NCI-H2029 (cell line): ENCODE measurements around the gene ZNF566.
A peak's percentile ranks its signal among the peaks of the same experiment; 100 is the strongest.

Experiments used
- DNase-seq: peaks from one replicate; lab custom pipeline; 2025; lab: John Stamatoyannopoulos, UW

The ZNF566 gene

GRCh38 chr19:36441339-36441738 lies 48.0 kb downstream of the ZNF566 start:
- DNase-seq, result no peak

DNA sequence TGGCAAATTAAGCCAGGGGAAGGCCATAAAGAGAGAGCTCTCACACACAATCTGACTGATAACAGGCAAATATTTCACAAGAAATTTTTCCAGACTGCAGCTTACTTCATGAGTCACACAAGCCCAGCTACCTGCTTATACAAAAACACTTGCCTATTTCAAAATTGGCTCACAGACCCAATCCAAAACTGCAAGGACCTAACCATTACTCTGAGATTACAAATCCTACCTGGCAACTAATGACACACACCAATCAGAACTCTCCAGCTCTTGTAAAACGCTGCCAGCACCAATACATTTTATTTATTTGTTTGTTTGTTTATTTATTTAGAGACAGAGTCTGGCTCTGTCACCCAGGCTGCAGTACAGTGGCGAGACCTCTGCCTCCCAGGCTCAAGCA lies 52.8 kb downstream of the ZNF566 start:
- DNase-seq, result no peak

DNA sequence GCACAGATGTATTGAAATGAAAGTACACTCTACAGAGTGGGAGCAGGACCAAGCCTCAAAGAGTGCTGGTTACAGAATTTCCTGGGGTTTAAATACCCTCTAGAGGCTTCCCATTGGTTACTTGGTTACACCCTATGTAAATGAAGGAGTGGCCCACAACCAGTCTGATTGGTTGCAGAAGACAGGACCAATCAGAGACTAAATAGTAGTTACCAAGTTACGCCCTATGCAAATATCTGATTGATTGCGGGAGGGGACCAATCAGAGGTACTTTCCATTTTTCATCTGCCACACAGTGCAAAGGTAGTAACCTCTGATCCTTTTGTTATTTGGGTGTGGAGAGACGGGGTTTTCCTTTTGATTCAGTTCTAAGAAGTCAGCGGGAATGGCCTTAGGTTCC lies 65.4 kb downstream of the ZNF566 start:
- no peak for DNase-seq

GRCh38 chr19:36421749-36422481 lies 67.4 kb downstream of the ZNF566 start:
- DNase-seq, result no peak

DNA sequence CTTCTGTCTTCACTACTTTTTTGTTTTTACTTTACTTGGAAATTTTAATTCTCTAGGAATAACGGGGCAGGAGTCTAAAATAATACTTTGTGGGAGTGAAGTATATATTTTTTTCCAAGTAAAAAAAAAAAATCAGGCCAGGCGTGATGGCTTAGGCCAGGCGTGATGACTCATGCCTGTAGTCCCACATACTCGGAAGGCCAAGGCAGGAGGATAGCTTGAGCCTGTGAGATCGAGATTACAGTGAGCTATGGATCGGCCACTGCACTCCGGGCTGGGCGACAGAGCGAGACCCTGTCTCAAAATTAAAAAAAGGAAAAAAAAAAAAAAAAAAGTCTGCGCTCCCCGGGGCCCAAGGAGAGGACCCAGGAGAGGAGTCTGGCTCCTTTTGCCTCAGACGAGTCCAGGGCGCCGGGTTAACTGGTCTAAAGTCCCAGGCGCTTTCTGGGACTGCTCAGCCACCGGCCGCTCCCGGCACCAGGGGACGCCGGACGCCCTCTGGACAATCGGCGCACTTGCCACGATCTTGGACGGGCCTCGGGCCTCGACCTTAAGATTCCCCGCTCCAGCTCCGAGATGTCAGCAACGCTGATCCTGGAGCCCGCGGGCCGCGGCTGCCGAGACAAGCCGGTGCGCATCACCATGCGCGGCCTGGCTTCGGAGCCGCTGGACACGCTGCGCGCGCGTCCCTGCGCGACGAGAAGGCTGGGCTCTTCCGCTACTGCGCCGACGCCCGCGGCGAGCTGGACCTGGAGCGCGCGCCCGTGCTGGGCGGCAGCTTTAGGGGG lies 68.2 kb downstream of the ZNF566 start:
- DNase-seq, result no peak

DNA sequence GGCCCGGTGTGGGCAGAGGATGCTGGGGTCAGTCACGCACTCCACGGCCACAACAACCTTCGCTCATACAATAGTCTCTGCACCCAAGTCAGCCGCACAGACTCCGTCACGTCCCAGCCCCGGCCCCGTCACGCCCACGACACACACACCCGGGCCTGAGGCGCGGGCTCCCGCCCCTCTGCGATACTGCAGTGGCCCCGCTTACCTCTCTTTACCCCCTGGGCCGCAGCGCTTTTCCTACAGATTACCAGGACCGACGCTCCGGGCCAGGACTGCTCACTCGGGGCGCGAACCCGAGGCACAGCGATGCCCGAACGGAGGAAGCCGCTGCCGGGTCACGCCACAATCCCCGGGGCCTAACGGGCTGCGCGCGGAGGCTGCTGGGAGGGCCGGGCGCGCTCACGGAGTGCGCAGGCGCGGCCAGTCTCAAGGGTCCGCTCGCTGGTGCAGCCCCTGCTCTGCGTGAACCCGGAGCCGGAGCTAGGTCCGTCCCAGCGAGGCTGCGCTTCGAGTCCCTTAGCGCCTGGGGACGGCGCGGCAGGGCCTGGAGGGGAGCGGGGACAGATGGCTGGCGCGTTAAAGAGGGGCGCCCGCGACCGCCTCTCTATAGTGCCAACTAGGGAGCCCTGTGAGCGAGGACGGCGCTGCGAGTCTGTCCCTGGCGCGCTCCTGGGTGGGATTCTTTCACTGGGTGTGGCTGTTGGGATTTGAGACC lies 70.9 kb downstream of the ZNF566 start, which contains the start of gene ZFP82:
ZFP82 (minus strand) TSS at position 358 of the 715 bp plus-strand sequence. CDS start 8,855 bp downstream, outside the sequence.
- DNase-seq, result peak; percentile 76

DNA sequence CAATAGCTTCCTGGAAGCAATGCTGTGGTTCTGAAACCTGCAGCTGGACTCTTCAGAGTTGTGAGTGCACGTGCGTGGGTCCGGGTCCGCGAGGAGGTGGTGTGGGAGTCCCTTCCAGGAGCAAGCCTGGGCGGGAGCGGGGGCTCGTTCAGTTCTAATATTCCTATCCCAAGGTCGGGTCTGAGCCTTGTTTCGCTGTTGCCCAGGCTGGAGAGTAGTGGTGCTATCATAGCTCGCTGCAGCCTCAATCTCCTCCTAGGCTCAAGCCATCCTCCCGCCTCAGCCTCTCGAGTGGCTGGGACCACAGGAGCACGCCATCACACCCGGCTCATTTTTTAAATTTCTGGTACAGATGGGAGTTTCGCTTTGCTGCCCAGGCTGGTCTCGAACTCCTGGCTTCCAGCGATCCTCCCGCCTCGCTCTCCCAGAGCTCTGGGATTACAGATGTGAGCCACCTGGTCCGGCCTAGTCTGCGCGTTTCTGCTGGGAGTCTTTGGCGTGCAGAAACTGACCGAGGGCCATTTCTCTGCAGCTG lies 71.5 kb downstream of the ZNF566 start:
- no peak for DNase-seq

DNA sequence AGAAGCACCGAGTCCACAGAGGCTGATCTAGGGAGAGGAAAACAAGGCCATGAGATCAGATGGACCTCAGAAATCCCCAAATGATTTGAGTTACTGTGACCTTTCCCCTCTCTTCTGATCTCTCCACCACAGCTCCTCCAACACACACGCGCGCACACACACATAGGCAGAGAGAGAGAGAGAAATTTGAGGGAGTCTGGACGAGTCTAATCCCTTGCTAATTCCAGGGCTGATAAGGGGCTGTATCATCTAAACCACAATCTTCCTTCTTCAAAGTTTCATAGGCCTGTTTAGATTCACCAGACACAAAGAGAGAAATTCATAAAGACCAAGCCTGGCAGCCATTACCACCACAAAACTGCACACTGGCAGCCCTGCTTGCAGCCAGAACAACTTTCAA lies 79.5 kb downstream of the ZNF566 start:
- DNase-seq, result no peak

GRCh38 chr19:36408101-36408500 lies 81.3 kb downstream of the ZNF566 start:
- no peak for DNase-seq

GRCh38 chr19:36404498-36404897 lies 84.9 kb downstream of the ZNF566 start:
- DNase-seq, result no peak

DNA sequence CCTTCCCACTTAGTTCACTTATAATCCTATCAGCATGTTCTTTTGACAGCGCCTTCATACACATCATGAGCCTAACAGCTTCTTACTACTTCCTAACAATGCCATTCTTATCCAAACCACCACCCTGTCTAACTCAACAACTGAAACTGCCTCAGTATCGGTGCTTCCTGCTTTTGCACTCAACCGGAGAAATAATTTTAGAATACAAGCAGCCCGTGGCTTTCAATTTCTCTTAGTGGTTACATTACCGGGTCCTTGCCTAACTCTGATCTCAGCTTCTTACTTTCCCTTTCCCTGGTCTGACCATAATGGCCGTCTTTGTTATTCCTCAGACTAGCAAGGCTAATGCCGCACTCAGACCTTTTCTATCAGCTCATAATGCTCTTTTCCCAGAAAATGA lies 87.9 kb downstream of the ZNF566 start:
- DNase-seq, result no peak

DNA sequence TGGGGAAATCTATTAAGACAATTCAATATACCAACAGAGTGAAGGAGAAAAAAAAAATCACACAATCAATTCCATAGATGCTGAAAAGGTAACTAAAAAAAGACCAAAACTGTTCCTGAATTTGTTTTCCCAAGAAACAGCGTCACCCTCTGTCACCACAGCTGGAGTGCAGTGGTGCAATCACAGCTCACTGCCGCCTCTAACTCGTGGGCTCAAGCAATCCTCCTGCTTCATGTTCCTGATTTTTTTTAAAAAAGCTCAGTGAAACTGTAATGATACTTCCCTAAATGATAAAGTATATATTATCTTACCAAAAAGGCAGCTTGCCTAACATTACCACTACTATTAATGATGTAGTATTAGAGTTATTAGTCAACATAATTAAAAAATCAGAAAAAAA lies 90.8 kb downstream of the ZNF566 start:
- DNase-seq, result no peak
